Colonic mucosa (tissue), 4 donors: ENCODE results near the gene PDE4D. TPM values are rescaled to one million over a fixed set of nuclear protein-coding genes. Genes with fewer than 3 reads are reported as not detected.
A peak's percentile ranks its signal among the peaks of the same experiment; 100 is the strongest.
"Not testable (repeated sequence)": the region's sequence is repeated elsewhere in the genome, so short reads cannot be mapped to it uniquely, and the experiment has no call there.

Experiments used
- DNase-seq: peaks from one replicate; pipeline ENCODE4 v3.0.0-alpha.2; 2020
- H3K27ac ChIP-seq: fragments of 200-600 bp; one replicate; pipeline ENCODE4 v1.8.0; 2021
- H3K27me3 ChIP-seq: fragments of 200-600 bp; one replicate; pipeline ENCODE4 v1.8.0; 2021
- H3K36me3 ChIP-seq: fragments of 200-600 bp; one replicate; pipeline ENCODE4 v1.8.0; 2021
- H3K4me1 ChIP-seq: fragments of 200-600 bp; one replicate; pipeline ENCODE4 v1.8.0; 2021; ENCODE audit warnings: mild to moderate bottlenecking
- H3K4me3 ChIP-seq: fragments of 200-600 bp; one replicate; pipeline ENCODE4 v1.8.0; 2021
- H3K9ac ChIP-seq, 2 donors: one replicate each; pipeline ENCODE4 v1.7.0; 2013; ENCODE audit warnings: control low read depth in 2 of 2, low read depth in 2 of 2, low read length in 2 of 2
- H3K9me3 ChIP-seq: fragments of 200-600 bp; one replicate; pipeline ENCODE4 v1.8.0; 2021
- intact Hi-C: fragments of 100-400 bp; cut with DNase I; formaldehyde crosslinking; loops from one replicate; pipeline ENCODE4 v1.14.1; 2022
- total RNA-seq, 2 donors: library from RNA; stranded (reverse); fragmentation: NEBNext Ultra II Directional in 1 of 2; extraction: Animal tissue kit (Norgen Biotek cat#: 25700) in 1 of 2; gene quantifications; one replicate each; pipeline ENCODE4 v1.2.1, GENCODE V29; 2021
- TF ChIP-seq, protein P1 (sequence below): fragments of 200-600 bp; IDR thresholded peaks from one replicate; pipeline ENCODE4 v1.8.0; 2022; ENCODE audit warnings: antibody characterized with exemption, mild to moderate bottlenecking
- donor health status: healthy.
- donor health status: DM: no; HTN: no; CAD: no.
- donor health status: DM: no; HTN: no; CAD: no.

The PDE4D gene
- total RNA-seq, 2 donors from 2014 or later = 23.1 to 53.7 TPM

DNA sequence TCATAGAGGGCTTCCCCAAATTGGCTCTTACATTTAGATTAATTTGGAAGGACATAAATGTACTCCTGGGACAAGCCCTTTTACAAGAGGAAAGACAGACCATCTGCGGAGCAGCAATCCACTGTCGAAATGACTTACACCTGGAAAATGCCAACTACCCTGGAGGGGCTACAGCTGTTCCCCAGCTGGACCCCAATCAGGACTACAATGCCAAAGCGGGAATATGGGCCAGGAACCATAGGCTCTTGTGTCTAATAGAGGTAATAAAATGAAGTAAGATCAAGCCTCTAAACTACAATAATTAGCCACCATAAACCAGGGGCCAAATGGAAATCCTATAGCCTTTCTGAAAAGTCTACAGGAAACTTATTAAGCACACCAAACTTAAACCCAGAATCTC lies 581.3 kb downstream of the PDE4D start:
- no peak for DNase-seq
- TF ChIP-seq, protein P1, sequence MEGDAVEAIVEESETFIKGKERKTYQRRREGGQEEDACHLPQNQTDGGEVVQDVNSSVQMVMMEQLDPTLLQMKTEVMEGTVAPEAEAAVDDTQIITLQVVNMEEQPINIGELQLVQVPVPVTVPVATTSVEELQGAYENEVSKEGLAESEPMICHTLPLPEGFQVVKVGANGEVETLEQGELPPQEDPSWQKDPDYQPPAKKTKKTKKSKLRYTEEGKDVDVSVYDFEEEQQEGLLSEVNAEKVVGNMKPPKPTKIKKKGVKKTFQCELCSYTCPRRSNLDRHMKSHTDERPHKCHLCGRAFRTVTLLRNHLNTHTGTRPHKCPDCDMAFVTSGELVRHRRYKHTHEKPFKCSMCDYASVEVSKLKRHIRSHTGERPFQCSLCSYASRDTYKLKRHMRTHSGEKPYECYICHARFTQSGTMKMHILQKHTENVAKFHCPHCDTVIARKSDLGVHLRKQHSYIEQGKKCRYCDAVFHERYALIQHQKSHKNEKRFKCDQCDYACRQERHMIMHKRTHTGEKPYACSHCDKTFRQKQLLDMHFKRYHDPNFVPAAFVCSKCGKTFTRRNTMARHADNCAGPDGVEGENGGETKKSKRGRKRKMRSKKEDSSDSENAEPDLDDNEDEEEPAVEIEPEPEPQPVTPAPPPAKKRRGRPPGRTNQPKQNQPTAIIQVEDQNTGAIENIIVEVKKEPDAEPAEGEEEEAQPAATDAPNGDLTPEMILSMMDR = no peak

DNA sequence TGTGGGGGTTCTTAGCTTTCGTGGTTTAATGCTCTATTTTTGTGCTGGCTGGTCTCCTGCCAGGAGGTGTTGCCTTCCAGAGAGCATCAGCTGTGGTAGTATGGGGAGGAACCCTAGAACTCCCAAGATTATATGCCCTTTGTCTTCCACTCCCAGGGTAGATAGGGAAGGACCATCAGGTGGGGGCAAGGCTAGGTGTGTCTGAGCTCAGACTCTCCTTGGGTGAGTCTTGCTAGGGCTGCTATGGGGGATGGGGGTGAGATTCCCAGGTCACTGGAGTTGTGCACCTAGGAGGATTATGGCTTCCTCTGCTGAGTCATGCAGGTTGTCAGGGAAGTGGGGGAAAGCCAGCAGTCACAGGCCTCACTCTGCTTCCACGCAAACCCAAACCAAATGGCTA lies 584.8 kb downstream of the PDE4D start:
- H3K9me3 ChIP-seq, intact Hi-C loops, H3K4me3 ChIP-seq, H3K27me3 ChIP-seq, H3K36me3 ChIP-seq, H3K9ac ChIP-seq, H3K4me1 ChIP-seq: not testable (repeated sequence)
- DNase-seq = peak; percentile 65
- peak overlapping the region; percentile 6 for H3K27ac ChIP-seq

More for the DNA sequence above, 581.3 kb downstream of the PDE4D start:
- no peak overlapping the region for H3K27ac ChIP-seq
- no peaks in the 10 kb centered on the region for H3K36me3 ChIP-seq
- H3K4me1 ChIP-seq = peaks cover 9% of the 10 kb centered on the region
- no peak overlapping the region for H3K4me3 ChIP-seq
- H3K9ac ChIP-seq = no peak overlapping the region
- no peaks in the 10 kb centered on the region for H3K9me3 ChIP-seq
- no peaks in the 10 kb centered on the region for H3K27me3 ChIP-seq
- intact Hi-C loops = no loop called here

DNA sequence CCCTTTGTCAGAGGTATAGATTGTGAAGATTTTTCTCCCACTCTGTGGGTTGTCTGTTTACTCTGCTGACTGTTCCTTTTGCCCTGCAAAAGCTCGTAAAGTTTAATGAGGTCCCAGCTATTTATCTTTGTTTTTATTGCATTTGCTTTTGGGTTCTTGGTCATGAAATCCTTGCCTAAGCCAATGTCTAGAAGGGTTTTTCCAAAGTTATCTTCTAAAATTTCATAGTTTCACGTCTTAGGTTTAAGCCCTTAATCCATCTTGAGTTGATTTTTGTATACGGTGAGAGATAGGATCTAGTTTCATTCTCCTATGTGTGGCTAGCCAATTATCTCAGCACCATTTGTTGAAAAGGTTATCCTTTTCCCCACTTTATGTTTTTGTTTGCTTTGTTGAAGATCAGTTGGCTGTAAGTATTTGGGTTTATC lies 590.2 kb downstream of the PDE4D start:
- H3K4me1 ChIP-seq, DNase-seq, H3K9me3 ChIP-seq, H3K36me3 ChIP-seq, H3K9ac ChIP-seq, H3K4me3 ChIP-seq, H3K27me3 ChIP-seq, intact Hi-C loops: not testable (repeated sequence)
- peak overlapping the region; percentile 29 for H3K27ac ChIP-seq

DNA sequence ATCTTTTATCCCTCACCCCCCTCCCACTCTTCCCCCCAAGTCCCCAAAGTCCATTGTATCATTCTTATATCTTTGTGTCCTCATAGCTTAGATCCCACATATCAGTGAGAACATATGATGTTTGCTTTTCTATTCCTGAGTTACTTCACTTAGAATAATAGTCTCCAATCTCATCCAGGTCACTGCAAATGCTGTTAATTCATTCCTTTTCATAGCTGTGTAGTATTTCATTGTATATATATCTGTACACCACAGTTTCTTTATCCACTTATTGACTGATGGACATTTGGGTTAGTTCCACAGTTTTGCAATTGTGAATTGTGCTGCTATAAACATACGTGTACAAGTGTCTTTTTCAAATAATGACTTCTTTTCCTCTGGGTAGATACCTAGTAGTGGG lies 591.0 kb downstream of the PDE4D start:
- H3K27ac ChIP-seq = peak overlapping the region; percentile 29
- intact Hi-C loops, H3K36me3 ChIP-seq, H3K4me3 ChIP-seq, H3K9ac ChIP-seq, DNase-seq, H3K4me1 ChIP-seq, H3K27me3 ChIP-seq, H3K9me3 ChIP-seq: not testable (repeated sequence)

DNA sequence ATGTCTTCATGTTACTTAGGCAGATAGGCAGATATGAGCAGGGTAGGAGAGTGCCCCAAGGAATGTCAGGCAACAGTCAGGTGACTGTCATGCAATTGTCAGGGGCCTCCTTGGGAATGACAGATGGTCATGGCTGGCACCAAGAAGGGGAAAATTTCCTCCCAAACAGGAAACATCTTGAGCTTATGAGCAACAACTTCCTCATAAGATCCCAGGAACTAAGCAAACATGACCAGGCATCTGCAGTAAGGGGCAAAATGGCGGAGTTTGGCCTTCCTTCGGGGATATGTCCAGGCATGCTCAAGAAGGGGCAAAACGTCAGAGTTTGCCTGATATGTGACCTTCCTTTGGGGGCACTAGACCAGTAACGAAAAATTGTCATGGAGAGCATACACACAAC lies 591.8 kb downstream of the PDE4D start:
- H3K4me3 ChIP-seq = no peak overlapping the region
- no peaks in the 10 kb centered on the region for H3K9me3 ChIP-seq
- no peak overlapping the region for H3K9ac ChIP-seq
- no peaks in the 10 kb centered on the region for H3K4me1 ChIP-seq
- H3K27ac ChIP-seq = no peak overlapping the region
- DNase-seq = no peak
- no peaks in the 10 kb centered on the region for H3K36me3 ChIP-seq
- TF ChIP-seq, protein P1 = no peak
- intact Hi-C loops = no loop called here
- no peaks in the 10 kb centered on the region for H3K27me3 ChIP-seq

DNA sequence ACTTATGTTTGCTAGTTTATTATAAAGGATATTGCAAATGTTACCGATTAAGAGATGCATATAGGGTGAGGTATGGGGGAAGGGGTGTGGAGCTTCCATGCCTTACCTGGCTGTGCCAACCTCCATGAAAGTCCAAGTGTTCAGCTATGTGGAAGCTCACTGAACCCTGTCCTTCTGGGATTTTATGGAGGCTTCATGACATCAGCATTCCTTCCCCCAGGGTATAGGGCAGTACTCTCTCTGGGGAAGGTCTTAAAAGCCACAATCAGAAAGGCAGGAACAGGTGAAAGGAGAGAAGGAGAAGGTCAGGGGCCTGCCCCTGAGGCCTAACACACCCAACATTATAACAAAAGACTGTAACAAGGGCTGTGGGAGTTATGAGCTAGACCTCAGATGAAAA lies 592.6 kb downstream of the PDE4D start:
- no peaks in the 10 kb centered on the region for H3K9me3 ChIP-seq
- H3K27ac ChIP-seq = no peak overlapping the region
- intact Hi-C loops = no loop called here
- TF ChIP-seq, protein P1 = no peak
- no peak overlapping the region for H3K4me3 ChIP-seq
- H3K36me3 ChIP-seq = no peaks in the 10 kb centered on the region
- no peak for DNase-seq
- no peak overlapping the region for H3K9ac ChIP-seq
- no peaks in the 10 kb centered on the region for H3K27me3 ChIP-seq
- H3K4me1 ChIP-seq = no peaks in the 10 kb centered on the region

DNA sequence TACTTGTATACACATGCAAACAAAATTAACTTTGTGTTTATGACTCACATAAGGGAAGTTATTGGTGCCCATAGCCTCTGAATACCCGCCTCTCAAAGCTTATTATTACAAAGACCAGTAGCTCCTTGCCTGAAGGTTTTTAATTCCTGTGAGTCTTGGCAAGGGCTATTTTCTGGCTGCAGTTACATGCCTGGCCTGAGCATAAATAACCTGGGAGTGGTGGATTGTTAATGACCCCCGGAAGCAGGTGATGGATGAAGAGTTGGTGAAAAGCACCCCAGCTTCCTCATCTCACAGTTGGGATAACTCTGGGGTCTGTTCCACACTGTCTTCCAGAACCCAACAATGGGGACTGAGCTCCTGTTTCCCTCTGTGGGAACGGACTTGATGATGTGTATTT lies 594.5 kb downstream of the PDE4D start:
- Histone ChIP-seq H3K27ac (no peak overlapping the region), H3K4me1 (no peaks in the 10 kb centered on the region), H3K9ac (no peak overlapping the region), H3K27me3 (no peaks in the 10 kb centered on the region), H3K36me3 (no peaks in the 10 kb centered on the region), H3K4me3 (no peak overlapping the region), H3K9me3 (no peaks in the 10 kb centered on the region)
- DNase-seq = no peak
- intact Hi-C loops = no loop called here
- TF ChIP-seq, protein P1 = no peak
